Middle frontal gyrus (tissue), 1 donor: ENCODE data around the gene CEPT1.

Experiments used
- DNase-seq: peaks from one replicate; pipeline ENCODE4 v3.0.0-alpha.2; 2015; ENCODE audit warnings: low spot score; ENCODE audit errors: extremely low spot score

CEPT1 gene

DNA sequence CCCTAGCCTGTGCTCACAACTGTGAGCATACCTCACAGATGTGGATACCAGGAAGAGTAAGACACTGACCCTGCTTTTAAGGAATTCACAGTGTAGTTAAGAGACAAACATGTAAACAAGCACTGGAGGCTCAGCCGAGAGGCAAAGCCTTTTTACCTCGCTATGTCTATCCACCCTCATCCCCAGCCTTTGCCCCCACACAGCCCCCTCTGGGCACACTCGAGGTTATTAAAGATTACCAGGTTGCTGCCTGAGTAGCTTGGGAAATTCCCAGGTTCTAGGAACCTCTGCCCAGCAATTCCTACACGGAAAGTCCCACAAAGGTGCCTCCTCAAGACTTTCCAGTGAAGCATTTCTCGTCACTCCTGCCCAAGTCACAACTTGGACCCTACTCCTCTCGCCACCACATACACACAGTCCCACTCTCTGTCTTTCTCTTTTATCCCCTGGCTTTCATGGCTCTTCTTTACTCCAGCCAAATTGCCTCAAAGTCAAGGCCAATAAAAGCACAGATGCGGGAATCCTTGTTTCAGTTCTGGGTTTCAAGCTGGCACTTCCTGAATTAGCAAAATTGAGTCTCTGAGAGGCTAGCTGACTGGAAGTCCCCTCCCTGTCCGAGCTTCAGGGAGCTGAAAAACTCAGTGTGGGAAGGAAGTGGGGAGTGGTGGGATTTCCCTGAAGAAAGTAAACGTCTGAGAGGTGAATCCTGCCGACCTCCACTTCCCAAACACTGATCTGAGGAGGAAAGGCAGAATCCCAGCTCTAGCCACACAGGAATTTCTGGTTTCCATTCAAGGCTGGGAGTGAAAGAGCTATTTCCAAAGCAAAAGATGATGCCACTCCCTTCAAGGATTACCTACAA, 52.9 kb downstream of the CEPT1 start:
- DNase-seq: no peak

DNA sequence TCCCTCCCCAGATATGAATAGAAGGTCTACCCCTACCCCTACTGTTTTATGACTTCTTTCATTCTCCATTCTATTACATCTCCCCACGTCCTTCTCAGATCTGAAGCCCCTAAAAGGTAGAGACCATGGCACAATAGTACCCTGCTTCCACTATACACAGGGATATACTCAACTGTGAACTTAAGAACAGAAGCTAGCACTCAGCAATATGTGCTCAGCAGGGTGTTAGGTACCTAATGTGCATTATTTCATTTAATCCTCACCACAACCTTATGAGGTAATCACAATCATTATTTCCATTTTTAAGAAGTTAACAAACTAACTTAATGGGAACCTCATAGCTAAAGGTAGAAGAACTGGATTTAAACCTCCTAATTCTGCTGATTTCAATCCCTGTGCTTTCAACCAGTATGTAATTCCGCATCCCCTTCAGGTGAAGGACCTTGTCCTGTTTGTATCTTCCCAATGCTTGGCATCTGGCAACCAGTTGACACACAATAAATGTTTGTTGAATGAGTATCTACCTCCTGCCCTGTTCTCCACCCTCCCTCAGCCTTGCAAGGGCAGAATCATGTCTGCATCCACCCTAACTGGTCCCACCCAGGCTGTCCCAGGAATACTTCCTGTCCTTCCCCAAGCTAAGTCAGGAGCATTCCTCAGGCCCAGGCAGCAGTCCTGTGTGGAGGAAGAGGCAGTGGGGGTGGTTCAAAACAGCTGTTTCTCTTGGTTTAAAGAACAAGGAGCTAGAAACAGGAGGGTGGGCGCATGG, 53.9 kb downstream of the CEPT1 start:
- no peak for DNase-seq

DNA sequence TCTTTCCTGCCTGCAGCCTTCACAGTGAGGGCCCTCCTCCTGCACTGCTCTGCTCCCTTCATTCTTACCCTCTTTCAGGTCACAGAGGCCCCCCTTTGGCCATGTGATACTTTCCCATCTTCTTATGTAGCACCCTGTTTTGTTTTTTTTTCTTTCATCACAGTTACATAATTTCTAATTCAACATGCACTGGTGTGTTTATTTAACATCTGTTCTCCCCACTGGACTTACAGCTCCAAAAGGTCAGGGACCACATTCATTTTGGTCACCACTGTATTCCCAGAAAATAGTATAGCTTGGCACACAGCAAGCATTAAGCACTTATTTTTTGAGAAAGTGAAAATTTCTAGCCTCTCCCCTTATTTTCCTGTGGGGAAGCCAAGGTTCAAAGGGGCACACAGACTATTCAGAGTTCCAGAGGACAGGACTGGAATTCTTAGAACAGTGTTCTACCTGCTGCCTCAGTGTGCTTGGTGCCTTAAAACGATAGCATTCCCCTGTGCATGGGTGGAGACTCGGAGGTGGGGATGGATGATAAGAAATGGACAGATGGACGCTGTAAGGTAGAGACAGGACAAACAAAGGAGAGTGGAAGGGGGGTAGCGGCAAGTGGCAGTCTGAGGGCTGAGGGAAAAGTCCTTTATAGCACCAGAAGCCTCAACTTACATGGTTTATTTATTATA, 55.1 kb downstream of the CEPT1 start:
- no peak for DNase-seq

GRCh38 chr1:111196213-111196612, 56.2 kb downstream of the CEPT1 start:
- no peak for DNase-seq

- no peak for DNase-seq
Observed at GRCh38 chr1:111197598-111198284, 57.7 kb downstream of the CEPT1 start.

DNA sequence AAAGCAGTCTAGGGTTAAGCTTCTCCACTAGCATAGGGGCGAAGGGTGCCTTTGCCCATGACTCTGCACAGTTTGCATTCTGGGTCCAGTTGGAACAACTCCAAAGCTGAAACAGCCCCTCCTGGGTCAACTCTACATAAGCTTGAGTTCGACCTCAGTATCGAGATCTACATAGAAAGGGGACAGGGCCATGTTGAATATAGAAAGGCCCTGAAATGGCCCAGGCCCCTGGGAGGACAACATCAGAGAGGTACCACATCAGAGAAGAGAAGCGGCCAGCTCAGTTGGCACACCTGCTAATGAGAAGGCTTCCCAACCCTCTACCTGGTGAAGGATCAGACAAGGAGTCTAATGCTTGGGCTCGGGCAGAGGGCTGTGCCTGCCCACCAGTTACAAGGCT, 58.8 kb downstream of the CEPT1 start:
- no peak for DNase-seq

DNA sequence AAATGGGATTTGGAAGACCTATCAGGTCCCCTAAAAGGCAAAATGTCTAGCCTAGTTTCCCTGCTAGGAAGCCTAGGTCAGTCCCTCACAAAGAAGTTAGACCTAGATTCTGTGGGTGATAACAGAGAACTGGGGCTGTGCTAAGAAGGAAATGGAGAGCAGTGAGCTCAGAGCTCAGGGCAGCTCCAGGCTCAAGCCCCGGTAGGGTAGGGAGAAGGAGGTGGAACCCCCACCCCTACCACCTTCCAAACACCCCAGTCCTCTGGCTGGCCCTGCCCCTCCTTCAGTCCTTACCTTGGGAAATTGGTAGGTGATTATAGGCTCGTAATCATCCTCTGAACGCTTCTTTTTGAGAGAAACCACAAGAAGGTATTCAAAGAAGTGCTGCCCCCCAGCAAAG, 59.3 kb downstream of the CEPT1 start:
- no peak for DNase-seq

- DNase-seq: no peak
Observed at GRCh38 chr1:111199881-111200801, 60.1 kb downstream of the CEPT1 start, which contains the start of gene DENND2D. Gene DENND2D (minus strand): TSS chr1:111200646. CDS start chr1:111200459, 187 bp downstream.

- no peak for DNase-seq
Observed at GRCh38 chr1:111200802-111201161, 60.8 kb downstream of the CEPT1 start.

- no peak for DNase-seq
Observed at GRCh38 chr1:111201275-111202090, 61.5 kb downstream of the CEPT1 start.

- DNase-seq: no peak
Observed at GRCh38 chr1:111202366-111202706, 62.3 kb downstream of the CEPT1 start.

DNA sequence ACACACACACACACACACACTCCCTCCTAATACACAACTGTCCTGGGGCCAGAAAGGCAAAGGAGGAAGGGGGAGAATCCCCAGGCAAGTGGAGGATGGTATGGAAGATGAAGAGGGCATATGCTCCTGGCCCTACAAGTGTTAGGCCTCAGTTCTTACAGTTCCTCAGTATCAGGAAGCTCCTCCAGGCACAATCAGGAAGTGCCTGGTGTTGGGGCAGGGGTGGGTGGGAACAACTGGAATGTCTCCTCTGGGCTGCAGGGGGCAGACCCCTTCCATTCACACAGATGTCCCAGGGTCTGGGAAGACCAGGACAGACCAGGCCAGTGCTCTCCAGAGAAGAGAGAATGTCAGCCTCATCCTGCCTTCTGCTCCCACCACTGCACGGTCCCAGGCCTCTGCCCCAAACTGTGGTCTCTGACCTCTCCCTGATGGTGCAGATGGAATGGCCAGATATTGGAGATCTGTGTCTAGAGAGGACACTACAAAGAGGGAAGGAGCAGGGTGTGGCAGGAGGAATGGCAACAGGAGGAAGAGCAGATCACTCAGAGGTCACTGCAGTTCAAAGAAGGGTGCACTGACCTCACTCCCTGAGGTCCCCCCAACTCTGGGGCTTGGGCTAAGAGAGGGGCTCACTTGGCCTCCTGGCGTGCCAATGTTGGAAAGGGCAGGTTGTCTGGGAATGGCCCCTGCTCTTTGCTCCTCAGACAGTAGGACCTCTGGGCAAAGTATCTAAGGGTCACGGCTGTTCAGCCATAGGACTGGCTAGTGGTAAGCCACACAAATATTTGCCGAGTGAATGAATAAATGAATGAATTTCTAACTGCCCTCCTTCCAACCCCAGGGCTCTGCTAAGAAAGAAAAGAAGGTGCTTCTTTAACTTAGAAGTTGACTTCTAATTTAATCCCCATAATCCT, 62.9 kb downstream of the CEPT1 start:
- no peak for DNase-seq

DNA sequence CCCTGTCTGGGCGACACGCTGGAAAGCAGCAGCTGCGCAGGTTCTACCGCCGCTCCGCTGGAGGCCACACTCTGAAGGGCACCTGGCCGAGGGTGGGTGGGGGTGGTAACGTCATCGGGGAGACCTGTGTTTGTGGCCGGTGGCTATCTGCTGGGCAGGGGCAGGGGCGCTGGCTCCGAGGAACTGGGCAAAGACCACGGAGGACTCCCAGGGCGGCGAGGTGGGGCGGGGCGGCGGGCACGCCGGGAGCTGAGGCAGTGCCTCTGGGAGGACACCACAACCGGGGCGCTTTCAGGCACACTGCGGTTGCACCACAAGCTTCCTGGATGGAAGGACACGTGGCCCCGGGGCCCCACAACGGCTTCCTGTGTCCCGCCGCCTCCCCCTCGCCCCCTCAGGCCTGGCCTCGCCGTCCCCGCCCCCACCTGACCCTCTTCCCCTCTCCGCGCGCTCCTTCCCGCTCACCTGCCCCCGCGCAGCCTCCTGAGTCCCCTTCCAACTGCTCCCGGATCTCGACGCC, 63.7 kb downstream of the CEPT1 start:
- DNase-seq: no peak

- DNase-seq: no peak
Observed at GRCh38 chr1:111204201-111204982, 64.4 kb downstream of the CEPT1 start.

DNA sequence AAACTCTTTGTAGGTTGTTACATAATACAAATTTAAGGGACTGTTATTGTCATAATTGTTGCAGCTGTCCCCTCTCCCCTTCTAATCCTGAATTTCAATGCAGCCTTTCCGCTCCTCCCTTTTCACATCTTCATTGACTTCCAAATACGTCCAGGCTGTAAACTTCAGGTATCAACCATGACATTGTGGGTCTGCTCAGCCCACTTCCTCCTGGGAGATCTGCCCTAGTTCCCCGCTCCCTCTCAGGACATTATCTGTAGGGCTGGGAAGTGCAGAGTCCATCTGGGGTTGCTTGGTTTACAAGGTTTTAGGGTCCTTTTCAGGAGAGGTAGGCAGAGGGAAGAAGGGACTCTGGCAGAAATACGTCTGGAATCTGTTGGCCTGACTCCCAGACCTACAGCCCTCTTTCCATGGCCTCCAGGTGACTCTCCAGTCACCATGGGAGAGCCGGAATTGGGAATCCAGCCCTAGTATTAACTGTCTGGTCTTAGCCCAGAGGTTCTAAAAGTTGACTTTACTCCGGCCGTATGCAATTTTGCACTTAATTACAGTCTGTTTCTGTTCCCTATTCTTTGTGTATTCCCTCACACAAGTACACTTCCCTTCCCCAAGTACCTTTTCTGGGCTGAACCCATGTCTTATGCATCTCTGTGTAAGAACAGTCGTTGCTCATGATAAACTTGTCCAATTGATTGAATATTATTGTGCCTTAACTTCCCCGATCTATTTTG, 65.1 kb downstream of the CEPT1 start:
- no peak for DNase-seq

DNA sequence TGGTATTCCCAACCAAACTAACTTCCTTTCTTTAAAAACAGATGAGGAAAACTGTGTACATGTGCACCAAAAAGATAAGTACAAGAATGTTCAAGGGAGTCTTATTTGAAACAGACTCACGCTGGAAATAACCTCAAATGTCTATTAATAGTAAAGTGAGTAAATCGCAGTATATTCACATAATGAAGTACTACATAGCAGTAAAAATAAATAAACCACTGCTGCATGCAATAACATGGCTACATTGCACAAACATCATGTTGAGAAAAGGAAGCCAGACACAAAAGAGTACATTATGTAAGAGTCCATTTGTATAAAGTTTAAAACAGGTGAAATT, 65.7 kb downstream of the CEPT1 start:
- DNase-seq: no peak

GRCh38 chr1:111208921-111209320, 68.9 kb downstream of the CEPT1 start:
- DNase-seq: no peak
